NCI-H510A (cell line): Measurements from ENCODE around the gene ABCB8.

Experiments
- DNase-seq: peaks from one replicate; lab custom pipeline; 2025; lab: John Stamatoyannopoulos, UW

ABCB8 gene

DNA sequence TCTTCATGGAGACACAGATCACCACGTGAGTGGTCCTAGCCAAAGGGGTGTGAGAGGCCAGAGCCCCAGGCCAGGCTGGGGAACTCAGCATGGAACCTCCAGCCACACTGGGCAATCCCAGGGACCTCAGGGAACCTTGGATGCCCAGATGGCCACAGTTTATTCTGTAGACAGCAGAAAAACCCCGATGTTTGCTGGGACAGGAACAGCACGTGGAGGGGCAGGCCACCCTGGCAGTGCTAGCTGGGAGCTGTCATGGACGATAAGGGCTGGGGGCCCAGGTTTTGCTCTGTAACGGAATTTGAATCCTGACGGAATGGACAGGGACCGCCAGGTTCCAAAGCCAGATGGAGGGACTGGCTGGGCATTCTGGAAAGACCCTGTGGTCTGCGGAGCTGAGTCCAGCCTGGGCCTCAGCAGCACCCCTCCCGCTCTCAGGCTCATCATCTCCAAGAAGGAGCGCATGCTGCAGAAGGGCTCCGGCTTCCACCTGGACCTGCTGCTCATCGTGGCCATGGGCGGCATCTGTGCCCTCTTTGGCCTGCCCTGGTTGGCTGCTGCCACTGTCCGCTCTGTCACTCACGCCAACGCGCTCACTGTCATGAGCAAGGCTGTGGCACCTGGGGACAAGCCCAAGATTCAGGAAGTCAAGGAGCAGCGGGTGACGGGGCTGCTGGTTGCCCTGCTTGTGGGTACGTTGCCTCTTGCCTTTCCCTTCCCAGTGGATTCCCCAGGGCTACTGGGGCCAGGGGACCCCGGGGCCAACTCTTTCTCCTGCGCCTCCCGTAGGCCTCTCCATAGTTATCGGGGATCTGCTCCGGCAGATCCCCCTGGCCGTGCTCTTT is 46.8 kb downstream of the ABCB8 start:
- DNase-seq, result no peak

DNA sequence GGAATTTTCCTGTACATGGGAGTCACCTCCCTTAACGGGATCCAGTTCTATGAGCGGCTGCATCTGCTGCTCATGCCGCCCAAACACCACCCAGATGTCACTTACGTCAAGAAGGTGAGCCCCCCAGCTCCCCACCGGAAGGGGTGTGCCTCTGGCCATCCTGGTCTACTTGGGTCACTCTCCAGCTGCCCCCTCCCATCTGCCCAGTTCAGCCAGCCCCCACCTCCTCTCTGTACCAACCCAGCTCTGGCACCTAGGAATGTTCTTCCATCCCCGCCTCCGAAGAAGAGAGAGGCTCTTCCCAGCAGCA is 47.4 kb downstream of the ABCB8 start:
- DNase-seq, result no peak

DNA sequence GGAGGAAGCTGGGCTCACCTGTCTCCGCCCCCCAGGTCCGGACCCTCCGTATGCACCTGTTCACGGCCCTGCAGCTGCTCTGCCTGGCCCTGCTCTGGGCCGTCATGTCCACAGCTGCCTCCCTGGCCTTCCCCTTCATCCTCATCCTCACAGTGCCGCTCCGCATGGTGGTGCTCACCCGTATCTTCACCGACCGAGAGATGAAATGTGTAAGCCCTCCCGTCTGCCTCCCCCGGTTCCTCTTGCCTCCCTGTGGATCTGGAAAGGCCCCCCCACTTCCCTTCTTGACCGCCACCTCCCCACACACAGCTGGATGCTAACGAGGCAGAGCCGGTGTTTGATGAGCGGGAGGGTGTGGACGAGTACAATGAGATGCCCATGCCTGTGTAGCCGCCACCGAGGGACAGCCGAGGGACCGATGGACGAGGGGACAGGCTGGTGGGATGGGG is 47.8 kb downstream of the ABCB8 start:
- no peak for DNase-seq

DNA sequence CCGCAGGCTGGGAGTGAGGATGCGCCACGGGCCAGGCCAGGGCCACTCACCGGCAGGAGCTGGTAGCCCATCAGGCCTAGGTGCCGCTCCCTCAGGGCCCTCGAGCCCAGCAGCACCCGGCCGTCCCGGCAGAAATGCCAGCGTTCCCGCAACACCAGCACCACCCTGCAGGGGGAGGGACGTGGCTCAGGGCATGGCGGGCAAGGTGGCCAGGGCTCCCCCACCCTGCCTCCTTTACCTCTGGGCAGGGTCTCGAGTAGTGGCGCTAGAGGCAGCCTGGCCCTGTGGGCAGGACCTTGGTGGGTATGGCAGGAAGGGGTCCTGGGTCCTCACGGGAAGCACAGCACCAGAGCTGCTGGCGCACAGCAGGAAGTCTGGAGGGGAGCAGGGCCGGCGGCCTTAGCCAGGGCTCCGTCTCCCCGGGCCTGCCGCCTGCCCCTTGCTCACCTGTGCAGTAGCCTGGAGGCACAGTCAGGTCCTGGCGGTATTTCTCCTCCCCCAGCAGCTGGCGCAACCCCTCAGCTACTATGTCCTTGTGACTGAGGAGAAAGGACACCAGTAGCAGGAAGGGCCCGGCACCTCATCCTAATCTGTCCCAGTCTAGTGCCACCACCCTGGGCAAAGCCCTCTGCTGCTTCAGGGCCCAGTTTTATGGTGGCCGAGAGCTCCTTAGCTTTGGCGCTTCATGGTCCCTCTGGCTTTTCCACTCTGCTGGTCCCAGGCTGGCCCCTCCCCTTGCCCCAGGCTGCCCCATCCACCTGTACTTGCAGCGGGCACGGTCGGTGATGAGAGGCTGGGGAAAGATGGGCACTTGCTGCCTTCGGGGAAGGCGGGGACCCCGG is 48.8 kb downstream of the ABCB8 start:
- no peak for DNase-seq

DNA sequence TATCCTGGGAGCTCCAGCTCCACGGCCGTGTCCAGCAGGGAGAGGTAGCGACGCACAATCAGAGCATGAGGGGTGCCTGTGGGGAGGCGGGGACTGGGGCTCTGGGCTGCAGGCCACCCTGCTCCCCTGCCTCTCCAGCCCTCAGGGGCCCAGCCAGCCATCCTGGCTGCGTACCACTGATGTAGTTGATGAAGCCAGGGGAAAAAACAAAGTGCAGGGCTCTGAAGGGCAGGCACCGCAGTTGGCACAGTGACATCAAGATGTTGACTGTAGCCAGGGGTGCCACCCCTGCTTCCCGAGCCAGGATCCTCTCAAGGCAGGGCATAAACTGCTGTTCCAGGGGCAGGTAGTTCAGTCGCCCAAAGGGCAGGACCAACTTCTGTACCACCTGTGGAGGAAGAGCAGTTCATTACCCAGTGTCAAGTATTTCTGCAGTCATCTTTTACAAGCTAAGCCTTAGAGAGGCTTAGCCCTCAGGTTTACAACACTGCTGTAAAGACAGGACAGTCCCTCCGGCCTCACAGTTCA is 49.5 kb downstream of the ABCB8 start:
- DNase-seq, result no peak

DNA sequence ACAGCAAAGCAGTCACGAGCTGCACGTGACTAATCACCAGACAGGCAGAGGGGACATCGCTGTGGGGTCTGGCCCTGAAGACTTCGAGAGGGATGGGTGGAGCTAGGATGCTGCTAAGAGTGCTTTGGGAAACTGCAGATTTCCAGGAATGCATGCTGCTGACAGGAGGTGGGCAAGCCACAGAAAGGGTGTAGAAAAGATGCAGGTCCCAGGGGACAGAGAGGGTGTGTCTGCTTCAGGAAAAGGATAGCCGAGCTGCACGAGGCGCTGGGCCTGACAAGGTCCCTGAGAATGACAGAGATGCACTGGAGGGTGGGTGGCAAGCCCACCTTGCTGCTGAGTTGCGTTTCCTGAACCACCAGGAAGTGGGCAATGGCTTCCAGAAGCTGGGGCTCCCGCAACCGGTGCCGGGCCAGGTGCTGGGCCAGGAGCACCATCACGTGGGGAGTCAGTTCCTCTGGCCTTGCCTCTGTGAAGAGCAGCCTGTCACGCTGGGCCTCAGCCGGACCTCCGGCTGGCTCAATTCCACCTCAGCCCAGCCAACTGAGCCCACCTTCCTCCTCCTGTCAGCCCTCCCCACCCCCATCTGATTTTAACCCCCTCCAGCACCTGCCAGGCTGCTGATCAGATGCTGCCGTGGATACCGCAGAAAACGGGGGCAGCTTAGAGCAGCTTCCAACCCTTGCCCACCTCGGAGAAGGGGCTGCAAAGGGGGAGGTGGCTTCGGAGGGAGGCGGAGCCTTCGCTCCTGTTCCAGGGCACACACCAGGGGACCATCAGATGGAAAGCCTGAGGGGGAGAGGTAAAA is 50.2 kb downstream of the ABCB8 start:
- DNase-seq, result no peak

DNA sequence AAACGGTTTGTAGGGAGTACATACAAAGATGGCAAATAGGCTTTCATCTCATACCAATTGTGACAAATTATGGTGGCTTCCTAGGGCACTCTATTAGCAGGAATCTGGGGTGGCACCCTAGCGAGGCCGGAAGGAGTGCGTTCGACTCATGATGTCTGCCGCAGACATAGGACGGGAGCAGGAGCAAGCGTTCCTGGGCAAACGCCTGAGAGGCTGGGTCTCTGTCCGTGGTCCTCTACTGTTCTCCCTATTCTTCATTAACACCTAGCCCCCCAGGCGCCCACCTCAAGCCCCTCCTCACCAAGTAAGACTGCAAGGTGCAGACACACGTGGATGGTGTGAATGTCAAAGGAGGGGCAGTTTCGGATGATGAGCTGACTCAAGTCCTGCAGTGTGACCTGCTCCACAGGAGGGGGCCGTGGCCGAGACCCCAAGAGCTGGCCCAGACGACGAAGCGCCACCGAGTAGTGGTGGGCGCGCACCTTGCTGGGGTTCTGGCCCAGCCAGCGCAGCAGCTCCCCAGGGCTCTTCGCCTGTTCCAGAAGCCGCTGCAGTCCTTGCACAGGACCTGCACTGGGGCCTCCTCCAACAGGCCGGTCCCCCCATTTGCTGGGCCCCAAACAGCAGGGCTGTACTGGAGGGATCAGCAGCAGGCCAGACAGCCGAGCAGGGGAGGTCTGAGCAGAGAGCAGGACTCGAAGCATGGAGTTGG is 51.1 kb downstream of the ABCB8 start:
- DNase-seq, result no peak

DNA sequence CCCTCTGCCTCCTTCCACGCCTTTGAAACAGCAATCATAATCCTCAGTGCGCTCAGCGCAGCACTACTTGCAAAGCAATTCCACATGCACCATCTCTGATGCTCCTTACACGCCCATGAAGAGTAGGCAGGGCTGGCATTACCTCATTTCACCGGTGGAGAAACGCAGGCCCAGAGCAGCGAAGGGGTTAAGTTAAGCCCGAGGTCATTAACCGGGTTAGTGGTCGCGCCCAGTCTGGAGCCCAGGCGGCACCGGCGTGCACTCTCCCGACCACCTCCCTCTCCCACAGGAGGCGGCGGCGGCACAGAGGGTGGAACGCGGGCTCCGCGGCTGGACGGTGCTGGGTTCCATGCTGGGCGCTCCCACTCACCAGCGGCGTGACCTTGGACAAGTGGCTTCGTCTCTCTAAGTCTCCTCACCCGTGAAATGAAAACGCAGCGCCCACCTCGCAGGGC is 51.8 kb downstream of the ABCB8 start:
- DNase-seq, result no peak

DNA sequence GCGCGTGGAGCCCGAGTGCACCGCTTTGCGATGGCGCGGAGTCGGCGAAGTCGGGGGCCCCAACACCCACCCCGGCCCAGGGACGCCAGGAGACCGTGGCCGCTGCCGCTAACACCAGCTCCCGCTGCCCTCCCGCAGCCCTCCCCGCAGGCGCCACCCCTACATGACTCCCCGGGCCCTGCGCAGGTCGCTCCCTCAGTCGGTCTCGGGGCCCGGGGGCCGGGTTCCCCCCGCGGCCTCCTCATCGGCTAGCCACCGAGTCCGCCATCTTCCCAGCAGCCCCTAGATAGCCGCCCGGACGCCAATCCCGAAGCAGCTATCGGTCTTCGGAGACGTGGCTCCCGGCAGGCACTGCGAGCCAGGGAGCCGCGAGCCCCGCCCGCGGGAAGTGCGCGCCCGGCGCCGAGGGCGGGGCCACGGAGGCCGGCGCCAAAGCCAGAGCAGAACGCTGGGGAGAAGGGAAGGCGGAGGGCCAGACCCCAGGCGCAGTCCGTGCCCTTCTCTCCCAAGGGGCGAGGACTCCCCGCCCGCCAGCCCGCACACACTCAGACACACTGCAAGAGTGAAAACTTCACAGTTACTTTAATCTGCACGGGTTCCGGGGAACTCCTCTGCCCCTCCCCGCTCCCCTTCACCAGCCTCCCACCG is 52.4 kb downstream of the ABCB8 start, which contains the start of gene FASTK:
Gene FASTK, minus strand, starts transcription at position 288 of the 648 bp plus-strand sequence. Its CDS starts 43 bp downstream, at position 245.
- peak; percentile 67 for DNase-seq

DNA sequence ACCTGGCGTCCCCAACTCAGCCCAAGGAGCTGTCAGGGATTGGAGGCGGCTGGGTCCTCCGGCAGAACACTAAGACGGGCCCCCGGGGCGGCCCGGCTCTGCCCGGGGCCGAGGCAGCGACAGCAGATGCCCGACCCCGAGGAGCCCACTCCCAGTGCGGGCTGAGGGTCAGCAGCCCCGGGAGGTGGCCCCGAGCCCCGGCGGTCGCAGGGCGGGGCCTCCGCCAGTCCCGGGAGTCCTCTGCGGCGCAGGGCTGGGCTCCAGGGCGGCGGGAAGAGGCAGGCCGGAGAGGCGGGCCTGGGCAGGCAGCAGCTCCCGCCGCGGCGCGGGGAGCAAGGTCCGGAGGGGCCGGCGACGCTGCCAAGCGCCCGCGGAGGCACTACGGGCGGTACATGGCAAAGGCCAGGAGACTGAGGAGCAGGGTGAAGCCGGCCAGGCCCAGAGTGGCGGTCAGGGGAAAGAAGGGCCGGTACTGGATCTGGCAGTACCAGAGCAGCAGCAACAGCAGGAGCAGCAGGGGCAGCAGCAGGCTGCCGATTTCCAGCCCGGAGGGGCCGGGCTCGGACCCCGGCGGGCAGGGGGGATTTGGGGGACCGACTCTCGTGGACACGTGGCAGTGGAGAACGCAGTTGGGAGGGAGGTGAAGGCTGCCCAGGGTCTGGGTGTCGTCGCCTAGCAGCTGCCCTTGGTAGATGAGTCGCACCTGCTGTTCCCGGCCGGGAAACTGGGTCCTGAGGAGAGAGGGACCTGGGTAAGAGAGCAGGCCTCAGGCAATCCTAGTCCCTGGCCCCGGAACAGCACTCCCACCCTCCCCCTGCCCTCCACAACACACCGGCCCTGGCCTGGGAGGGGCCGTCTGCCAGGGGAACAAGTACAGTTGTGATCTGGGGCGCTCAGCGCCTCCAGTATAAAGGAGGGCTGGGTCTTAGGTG is 53.2 kb downstream of the ABCB8 start:
- no peak for DNase-seq

DNA sequence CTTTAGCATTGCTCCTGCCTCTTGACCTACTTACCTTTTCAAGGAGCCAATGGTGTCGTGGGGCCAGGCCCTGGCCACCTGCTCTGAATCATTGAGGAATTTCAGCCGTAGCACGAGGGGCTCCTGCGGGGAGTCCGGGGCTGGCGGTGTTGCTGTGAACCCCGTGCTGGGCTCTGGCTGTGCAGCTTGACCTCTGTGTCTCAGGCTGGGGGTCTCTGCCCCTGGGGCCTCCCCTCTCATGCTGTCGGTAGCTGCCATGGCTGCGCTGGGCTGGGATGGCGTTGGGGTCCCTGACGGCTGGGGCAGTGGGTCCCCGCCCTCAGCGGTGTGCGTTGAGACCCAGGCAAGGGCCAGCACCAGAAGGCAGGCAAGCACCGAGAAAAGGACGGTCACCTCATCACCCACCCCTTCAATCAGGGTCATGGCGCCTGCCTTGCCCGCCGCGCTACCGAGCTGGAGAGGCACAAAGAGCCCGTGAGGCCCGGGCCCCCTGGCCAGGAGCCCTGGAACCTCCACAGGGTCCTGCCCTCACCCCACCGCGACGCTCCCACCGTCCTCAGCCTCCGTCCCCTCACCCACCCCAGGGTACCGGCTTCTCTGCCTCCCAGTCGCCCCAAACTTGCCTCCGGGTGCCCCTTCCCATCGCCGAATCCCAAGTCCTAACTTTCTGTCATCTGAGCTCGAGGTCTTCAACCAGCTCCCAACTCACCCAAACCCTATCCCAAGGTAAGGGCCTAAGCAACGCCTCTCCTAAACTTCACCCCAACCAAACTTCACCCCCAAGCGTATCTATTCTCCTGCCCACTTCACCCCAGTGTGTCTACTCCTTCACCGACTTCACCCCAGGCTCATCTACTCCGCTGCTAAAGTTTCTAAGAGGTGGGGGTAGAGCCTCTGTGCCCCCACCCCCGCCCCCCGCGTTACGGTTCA is 54.2 kb downstream of the ABCB8 start:
- no peak for DNase-seq

DNA sequence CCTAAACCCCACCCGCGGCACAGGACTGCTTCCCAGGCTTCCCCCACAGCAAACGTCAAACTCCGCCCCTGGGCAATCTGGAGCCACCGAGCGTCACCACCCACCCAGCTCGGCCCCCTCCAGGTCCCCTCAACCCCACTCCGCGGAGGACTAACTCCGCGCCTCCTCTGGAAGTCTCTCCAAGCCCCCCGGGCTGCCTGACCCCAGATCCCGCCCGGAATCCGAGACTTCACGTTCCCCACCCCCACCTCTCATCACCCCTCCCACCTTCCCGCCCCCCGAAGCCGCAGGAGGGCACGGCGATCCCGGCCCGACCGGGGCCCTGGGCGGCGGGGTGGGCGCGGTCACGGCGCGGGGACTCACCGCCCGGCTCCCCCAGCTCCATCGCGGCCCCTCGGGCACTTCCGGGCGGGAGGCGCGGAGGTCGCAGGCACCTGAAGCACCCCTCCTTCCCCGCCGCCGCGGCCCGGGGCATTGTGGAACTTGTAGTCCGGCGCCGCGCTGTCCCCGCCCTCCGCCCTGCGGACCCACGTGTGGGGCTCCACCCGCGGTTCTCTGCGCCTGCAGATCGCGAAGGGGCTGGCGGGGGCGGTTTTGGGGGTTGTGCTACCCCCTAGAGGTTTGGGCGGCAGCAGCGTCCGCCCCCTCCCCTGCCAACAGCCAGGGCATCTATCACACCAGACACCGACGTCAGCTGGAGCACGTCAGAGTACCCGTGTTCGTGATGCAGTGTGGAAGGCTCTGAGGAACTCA is 55.0 kb downstream of the ABCB8 start, which contains the start of gene TMUB1:
Gene TMUB1, minus strand, starts transcription at position 423 of the 753 bp plus-strand sequence. CDS start 930 bp downstream, outside the sequence.
- DNase-seq, result no peak

DNA sequence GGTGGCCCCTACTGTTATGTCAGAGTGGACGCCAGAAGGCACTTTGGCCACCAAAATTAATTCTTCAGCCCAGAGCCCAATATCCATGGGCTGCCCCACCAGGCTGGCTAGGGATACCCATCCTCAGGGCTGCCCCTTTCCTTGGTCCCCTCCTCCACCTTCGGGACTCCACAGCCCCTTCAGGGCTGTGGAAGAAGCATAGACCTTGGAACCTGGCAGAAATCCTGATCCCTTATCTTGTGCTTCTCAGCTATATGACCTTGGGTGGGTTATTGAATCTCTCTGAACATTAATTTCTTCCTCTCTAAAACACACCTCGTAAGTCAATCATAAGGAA is 55.5 kb downstream of the ABCB8 start:
- DNase-seq, result no peak

DNA sequence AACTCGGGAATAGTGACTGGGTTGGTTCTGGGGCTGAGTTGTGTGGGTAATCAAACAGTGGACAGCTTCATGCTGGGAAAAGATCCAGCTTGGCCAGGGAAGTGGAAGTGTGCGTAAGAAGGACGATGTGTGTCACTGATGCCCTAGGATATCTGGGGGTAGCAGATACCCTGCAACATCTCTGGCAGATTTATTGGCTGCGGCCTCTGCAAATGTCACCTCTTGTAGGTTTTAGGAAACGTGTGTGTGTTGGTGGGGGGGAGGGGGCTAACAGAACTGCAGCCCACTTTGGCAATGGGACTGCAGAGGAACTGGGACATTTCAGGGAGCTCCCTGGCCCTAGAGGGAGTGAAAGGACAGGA is 57.1 kb downstream of the ABCB8 start:
- DNase-seq, result no peak

DNA sequence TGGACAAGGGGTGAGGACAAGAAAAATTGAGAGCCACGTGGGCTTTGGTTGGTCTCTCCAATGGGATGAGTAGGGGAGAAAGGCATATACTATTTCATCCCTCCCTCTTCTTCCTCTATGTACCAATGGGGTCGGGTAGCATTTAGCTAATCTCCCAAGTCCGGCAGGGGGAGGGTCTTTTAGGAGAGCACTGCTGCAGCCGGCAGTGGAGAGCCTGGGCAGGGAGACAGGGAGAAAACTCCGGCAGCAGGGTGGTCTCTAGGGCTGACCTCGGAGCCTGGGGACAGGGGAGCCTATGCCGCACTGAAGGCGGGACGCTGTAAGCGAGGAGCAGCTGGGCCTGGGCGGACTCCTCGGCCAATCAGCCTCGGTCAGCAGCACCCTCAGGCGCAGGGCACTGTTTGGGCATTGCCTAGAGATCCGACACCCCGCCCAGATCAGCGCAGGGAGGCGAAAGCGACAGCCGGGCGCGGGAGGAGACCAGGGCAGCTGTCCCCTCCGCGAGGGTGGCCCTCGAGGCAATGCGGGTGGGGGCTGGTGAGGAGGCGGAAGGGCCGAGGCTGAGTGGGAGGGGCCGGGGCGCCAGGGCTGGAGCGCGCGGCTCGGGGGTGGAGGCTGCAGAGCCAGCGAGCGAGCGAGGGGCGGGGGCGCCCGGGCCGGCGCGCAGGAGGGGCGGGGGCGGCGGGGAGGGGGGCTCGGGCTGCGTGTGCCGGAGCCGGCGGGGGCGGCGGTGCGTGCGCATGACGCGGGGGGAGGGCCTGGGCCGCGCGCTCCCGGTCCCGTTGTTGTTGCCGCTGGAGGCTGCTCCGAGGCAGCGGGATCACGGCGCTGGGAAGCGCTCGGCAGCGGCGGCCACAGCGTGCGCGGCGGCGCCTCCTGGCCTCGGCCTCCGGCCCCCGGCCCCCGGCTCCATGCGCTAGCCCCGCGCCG is 57.7 kb downstream of the ABCB8 start, which contains the start of gene AGAP3:
Gene AGAP3, plus strand, starts transcription at position 785 of the 930 bp plus-strand sequence. CDS start 267 bp downstream, outside the sequence.
- peak; percentile 84 for DNase-seq

DNA sequence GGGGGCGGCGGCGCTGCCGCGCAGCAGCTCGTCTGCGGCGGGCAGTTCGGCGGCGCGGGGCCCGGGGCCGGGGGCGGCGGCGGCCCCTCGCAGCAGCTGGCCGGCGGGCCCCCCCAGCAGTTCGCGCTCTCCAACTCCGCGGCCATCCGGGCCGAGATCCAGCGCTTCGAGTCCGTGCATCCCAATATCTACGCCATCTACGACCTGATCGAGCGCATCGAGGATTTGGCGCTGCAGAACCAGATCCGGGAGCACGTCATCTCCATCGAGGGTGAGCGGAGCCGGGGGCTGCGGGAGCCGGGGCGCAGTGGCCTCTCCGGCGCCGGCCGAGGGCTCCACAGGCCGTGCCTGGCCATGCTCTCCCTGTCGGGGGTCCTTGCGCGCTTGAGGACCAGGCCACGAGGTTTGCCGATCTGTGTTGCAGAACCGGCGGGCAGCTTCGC is 58.6 kb downstream of the ABCB8 start:
- DNase-seq, result no peak
